Spinal cord (tissue), 10 donors: ENCODE measurements around the gene PCBP1. TPM values are rescaled to one million over a fixed set of nuclear protein-coding genes. Genes with fewer than 3 reads are reported as not detected.
"Not testable (repeated sequence)": the region's sequence is repeated elsewhere in the genome, so short reads cannot be mapped to it uniquely, and the experiment has no call there.

Experiments
- DNase-seq, 6 donors: peaks; one replicate each; pipeline versions ENCODE4 v3.0.0 to v3.0.0-alpha.2; 2013 to 2015; ENCODE audit warnings: low spot score in 6 of 6, low read depth in 4 of 6
- H3K27ac ChIP-seq: one replicate; pipeline ENCODE4 v1.5.1; 2013; ENCODE audit warnings: low read depth, low read length, control low read depth
- H3K27me3 ChIP-seq: one replicate; pipeline ENCODE4 v1.6.1; 2013; ENCODE audit warnings: low read length; ENCODE audit not compliant: control insufficient read depth, insufficient read depth
- H3K36me3 ChIP-seq: one replicate; pipeline ENCODE4 v1.6.1; 2013; ENCODE audit warnings: low read length; ENCODE audit not compliant: control insufficient read depth, insufficient read depth
- H3K4me1 ChIP-seq: one replicate; pipeline ENCODE4 v1.6.1; 2013; ENCODE audit warnings: low read length; ENCODE audit not compliant: control insufficient read depth, insufficient read depth
- H3K4me3 ChIP-seq: one replicate; pipeline ENCODE4 v1.5.1; 2013; ENCODE audit warnings: low read depth, low read length, control low read depth
- H3K9me3 ChIP-seq: one replicate; pipeline ENCODE4 v1.6.1; 2013; ENCODE audit warnings: low read length; ENCODE audit not compliant: control insufficient read depth, insufficient read depth
- WGBS: methylation state at CpG from one replicate; pipeline ENCODE4 v1.1.5; 2013; ENCODE audit warnings: missing lambda C conversion rate; ENCODE audit not compliant: insufficient coverage; 5-methylcytosine and 5-hydroxymethylcytosine counted together
- polyA plus RNA-seq, 2 donors: library from polyadenylated mRNA; unstranded; fragments of 120-200 nt; gene quantifications; one replicate each; pipeline ENCODE4 v1.2.1, GENCODE V29; 2013; ENCODE audit not compliant: insufficient read length in 2 of 2
- total RNA-seq, 2 donors: library from RNA; depleted of rRNA in 1 of 2; stranded (reverse); fragments of 120-200 nt in 1 of 2; fragments of >200 nt in 1 of 2; gene quantifications; one replicate each; pipeline versions ENCODE4 v1.2.3 to v1.2.4, GENCODE V29; 2013 to 2014
- donor health status: healthy.

The PCBP1 gene
- total and polyA plus RNA-seq, 4 donors, result 41.8 to 265 (median 154) TPM

DNA sequence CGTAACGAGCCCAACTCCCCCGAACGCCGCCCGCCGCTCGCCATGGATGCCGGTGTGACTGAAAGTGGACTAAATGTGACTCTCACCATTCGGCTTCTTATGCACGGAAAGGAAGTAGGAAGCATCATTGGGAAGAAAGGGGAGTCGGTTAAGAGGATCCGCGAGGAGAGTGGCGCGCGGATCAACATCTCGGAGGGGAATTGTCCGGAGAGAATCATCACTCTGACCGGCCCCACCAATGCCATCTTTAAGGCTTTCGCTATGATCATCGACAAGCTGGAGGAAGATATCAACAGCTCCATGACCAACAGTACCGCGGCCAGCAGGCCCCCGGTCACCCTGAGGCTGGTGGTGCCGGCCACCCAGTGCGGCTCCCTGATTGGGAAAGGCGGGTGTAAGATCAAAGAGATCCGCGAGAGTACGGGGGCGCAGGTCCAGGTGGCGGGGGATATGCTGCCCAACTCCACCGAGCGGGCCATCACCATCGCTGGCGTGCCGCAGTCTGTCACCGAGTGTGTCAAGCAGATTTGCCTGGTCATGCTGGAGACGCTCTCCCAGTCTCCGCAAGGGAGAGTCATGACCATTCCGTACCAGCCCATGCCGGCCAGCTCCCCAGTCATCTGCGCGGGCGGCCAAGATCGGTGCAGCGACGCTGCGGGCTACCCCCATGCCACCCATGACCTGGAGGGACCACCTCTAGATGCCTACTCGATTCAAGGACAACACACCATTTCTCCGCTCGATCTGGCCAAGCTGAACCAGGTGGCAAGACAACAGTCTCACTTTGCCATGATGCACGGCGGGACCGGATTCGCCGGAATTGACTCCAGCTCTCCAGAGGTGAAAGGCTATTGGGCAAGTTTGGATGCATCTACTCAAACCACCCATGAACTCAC lies 673 bp downstream of the PCBP1 start:
- under 1% methylated on average over 58 of the region's 58 CpGs for WGBS
- peaks cover 25% of the 10 kb centered on the region for H3K4me1 ChIP-seq
- H3K9me3 ChIP-seq, result no peaks in the 10 kb centered on the region
- no peaks in the 10 kb centered on the region for H3K27me3 ChIP-seq
- peak overlapping the region; percentile 98 for H3K4me3 ChIP-seq
- peak overlapping the region; percentile 100 for H3K27ac ChIP-seq
- peaks cover 10% of the 10 kb centered on the region for H3K36me3 ChIP-seq
- peak in 3 of 6 donors; percentile 48 to 83 (median 63) for DNase-seq

DNA sequence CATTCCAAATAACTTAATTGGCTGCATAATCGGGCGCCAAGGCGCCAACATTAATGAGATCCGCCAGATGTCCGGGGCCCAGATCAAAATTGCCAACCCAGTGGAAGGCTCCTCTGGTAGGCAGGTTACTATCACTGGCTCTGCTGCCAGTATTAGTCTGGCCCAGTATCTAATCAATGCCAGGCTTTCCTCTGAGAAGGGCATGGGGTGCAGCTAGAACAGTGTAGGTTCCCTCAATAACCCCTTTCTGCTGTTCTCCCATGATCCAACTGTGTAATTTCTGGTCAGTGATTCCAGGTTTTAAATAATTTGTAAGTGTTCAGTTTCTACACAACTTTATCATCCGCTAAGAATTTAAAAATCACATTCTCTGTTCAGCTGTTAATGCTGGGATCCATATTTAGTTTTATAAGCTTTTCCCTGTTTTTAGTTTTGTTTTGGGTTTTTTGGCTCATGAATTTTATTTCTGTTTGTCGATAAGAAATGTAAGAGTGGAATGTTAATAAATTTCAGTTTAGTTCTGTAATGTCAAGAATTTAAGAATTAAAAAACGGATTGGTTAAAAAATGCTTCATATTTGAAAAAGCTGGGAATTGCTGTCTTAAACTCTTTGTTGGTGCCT lies 1.4 kb downstream of the PCBP1 start:
- H3K27ac ChIP-seq, result peak overlapping the region; percentile 100
- WGBS, result 0% methylated on average over 5 of the region's 8 CpGs
- peak in 1 of 6 donors; percentile 46 for DNase-seq
- peaks cover 25% of the 10 kb centered on the region for H3K4me1 ChIP-seq
- H3K36me3 ChIP-seq, result peaks cover 10% of the 10 kb centered on the region
- peak overlapping the region; percentile 98 for H3K4me3 ChIP-seq
- H3K27me3 ChIP-seq, result no peaks in the 10 kb centered on the region
- no peaks in the 10 kb centered on the region for H3K9me3 ChIP-seq

DNA sequence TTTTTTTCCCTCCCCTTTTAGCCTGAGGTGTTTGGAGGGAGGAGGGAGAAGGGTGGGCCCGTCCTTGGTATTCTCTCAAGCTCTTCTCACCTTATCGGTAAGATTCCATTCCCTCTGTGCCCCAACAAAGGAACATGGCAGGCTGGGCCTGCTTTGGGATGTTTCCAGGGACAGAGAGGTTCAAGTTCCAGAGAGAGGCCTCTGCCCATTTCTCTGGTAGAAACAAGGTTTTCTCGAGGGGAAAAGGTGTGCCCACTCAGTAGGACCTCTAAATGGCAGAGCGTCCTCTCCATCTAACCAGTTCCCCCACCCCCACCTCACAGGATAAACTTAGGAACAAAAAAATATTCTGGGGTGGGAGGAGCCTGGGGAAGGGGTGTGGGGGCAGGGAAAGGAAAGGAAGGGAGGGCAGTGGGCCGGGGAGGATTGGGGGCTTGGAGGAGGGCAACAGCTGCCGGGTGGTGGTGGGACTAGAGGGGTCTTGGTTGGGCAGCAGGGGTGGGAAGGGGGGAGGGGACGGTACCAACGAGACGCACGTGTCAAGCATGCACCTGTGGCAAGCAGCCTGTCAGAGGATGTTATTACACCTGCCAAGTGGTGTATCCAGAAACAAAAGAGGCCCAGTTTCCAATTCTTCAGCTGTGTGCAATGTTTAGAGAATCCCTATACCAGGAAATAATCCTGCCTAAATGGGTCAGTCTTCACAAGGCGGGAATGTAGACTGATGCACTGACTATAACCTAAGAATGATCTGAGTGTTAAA lies 2.1 kb downstream of the PCBP1 start:
- peaks cover 27% of the 10 kb centered on the region for H3K4me1 ChIP-seq
- H3K9me3 ChIP-seq, result no peaks in the 10 kb centered on the region
- H3K27me3 ChIP-seq, result no peaks in the 10 kb centered on the region
- peak overlapping the region; percentile 98 for H3K4me3 ChIP-seq
- DNase-seq, result peak in 2 of 6 donors; percentile 57 to 72
- peaks cover 10% of the 10 kb centered on the region for H3K36me3 ChIP-seq
- peak overlapping the region; percentile 100 for H3K27ac ChIP-seq
- 9% methylated on average over 5 of the region's 11 CpGs for WGBS

DNA sequence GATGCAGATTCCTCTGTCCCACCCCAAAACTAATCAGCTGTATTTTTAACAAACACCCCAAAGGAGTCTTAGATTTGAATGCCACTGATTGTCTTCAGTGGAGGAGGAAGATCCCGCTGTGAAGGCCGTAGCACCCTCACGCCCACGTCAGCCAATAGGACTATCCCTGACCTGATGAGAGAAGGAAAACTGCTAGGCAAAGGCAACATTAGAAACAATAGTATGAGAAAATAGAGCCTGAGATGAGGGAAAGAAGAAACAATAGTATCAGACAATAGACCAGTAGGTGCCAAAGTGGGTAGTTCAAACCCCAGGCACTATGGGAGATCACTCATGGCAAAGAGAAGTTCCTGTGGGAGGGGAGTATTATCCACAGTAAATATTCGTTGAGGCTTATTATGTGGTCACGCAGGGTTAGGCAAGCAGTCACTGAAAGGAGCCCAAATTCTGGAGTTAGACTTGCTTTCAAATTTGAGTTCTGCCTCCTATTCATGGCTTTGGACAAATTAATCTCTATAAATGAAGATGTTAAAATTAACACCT lies 2.8 kb downstream of the PCBP1 start:
- no peaks in the 10 kb centered on the region for H3K27me3 ChIP-seq
- H3K9me3 ChIP-seq, result no peaks in the 10 kb centered on the region
- H3K27ac ChIP-seq, result peak overlapping the region; percentile 100
- peaks cover 31% of the 10 kb centered on the region for H3K4me1 ChIP-seq
- DNase-seq, result peak in 1 of 6 donors; percentile 32
- 26% methylated on average over 3 of the region's 6 CpGs for WGBS
- peak overlapping the region; percentile 98 for H3K4me3 ChIP-seq
- H3K36me3 ChIP-seq, result peaks cover 10% of the 10 kb centered on the region

DNA sequence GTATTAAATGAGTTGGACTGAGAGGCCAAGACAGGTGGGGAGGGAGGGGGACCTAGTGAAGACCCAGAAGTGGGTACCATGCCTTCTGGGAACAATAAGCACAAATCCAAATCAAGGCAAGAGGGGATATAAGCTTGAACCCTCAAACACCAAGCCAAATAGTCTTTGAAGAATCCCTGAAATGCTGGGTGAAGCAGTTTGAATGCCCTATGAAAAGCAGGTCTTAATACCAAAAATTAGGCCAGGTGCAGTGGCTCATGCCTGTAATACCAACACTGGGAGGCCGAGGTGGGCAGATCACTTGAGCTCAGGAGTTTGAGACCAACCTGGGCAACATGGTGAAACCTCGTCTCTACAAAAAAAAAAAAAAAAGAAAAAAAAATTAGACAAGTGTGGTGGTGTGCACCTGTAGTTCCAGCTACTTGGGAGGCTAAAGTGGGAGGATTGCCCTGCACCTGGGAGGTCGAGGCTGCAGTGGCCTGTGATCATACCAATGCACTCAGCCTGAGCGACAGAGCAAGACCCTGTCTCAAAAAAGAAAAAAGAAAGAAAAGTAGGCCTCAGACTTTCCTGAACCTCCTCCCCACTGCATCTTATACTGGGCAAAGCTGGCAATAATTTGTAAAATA lies 3.5 kb downstream of the PCBP1 start:
- 100% methylated on average over 2 of the region's 4 CpGs for WGBS
- no peak for DNase-seq
- Histone ChIP-seq H3K27me3 (no peaks in the 10 kb centered on the region), H3K4me1 (peaks cover 31% of the 10 kb centered on the region), H3K9me3 (no peaks in the 10 kb centered on the region), H3K36me3 (peaks cover 10% of the 10 kb centered on the region), H3K27ac (peak overlapping the region; percentile 100), H3K4me3 (no peak overlapping the region)

DNA sequence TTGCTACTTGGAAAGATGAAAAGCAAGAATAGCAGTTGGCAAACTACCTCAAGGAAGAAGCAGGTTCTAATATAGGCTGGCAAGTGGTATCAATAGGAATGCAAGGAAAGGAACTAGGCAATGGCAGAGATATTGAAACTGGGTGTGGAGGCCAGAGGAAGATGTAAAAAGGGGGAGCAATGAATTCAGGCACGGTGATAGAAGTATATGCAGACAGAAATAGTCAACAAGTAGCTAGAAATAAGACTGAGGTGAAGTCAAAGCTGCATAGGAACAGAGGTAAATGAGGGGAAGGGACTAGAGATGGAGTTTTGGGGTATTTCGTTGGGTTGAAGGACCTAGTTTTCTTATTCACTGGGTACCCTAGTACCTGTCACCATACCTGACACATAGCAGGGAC lies 4.1 kb downstream of the PCBP1 start:
- DNase-seq, result no peak
- Histone ChIP-seq H3K4me3 (no peak overlapping the region), H3K27ac (no peak overlapping the region), H3K27me3 (no peaks in the 10 kb centered on the region), H3K4me1 (peaks cover 26% of the 10 kb centered on the region), H3K36me3 (peaks cover 10% of the 10 kb centered on the region), H3K9me3 (no peaks in the 10 kb centered on the region)
- WGBS, result 80% methylated on average over 2 of the region's 2 CpGs

DNA sequence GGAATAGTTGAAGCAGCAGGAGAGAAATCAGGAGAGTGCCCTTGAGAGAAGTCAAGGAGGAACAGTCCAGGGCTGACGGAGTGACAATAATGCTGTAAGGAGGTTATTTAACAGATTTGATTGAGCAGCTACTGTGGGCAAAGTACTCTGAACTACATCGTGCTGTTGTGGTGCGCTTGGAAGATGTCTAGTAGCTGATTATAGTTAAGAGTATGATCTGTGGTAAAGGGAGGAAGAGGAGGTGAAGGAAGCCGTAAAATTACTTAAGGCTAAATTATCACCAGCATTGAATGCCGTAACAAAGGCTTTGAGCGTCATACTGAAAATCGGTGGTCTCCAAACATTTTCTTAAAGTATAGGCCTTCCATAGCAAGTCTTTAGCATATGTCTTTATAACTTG lies 4.5 kb downstream of the PCBP1 start:
- whole genome bisulfite sequencing, result 91% methylated on average over 3 of the region's 7 CpGs
- H3K27me3 ChIP-seq, result no peaks in the 10 kb centered on the region
- H3K27ac ChIP-seq, result no peak overlapping the region
- H3K4me3 ChIP-seq, result no peak overlapping the region
- no peak for DNase-seq
- peaks cover 26% of the 10 kb centered on the region for H3K4me1 ChIP-seq
- H3K9me3 ChIP-seq, result no peaks in the 10 kb centered on the region
- peaks cover 10% of the 10 kb centered on the region for H3K36me3 ChIP-seq

DNA sequence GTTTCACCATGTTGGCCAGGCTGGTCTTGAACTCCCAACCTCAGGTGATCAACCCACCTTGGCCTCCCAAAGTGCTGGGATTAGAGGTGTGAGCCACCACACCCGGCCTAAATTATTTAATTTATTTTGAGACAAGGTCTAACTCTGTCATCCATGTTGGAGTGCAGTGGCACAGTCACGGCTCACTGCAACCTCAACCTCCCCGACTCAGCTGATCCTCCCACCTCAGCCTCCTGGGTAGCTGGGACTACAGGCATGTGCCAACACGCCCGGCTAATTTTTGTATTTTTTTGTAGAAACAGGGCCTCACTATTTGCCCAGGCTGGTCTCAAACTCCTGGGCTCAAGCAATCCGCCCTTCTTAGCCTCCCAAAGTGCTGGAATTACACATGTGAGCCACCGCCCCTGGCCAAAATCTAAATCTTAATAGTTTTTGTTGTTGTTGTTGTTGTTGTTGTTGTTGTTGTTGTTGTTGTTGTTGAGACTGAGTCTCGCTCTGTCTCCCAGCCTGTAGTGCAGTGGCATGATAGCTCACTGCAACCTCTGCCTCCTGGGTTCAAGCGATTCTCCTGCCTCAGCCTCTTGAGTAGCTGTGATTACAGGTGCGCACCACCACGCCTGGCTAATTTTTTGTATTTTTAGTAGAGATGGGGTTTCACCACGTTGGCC lies 5.4 kb downstream of the PCBP1 start:
- Histone ChIP-seq H3K4me1 (peaks cover 26% of the 10 kb centered on the region), H3K36me3 (peaks cover 10% of the 10 kb centered on the region)
- not testable (repeated sequence) for H3K27ac ChIP-seq, H3K27me3 ChIP-seq, H3K9me3 ChIP-seq, DNase-seq, H3K4me3 ChIP-seq
- WGBS, result 98% methylated on average over 9 of the region's 12 CpGs
